ENCODE data around the gene HSPD1. TPM values are rescaled to one million over a fixed set of nuclear protein-coding genes. Genes with fewer than 3 reads are reported as not detected.
A peak's percentile ranks its signal among the peaks of the same experiment; 100 is the strongest.

Gene HSPD1
- total and polyA plus RNA-seq, 12 donors, result 83.5 to 176 (median 135) TPM

DNA sequence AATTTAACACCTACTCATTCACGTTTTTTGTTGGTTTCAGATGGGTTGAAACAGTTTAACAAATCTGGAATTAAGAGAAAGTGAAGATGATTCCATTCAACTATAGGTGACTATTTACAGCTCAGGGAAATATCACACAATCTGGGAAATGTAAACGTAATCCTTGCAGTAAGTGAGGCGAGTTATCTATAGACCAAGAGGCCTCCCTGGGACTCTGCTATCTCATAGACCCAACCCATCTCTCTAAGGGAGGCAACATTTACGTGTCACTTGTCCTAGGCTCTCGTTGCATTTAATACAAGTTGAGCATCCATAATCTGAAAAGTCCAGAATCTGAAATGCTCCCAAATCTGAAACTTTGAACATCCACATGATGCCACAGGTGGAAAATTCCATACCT, 14.3 kb upstream of the HSPD1 start:
- Histone ChIP-seq H3K36me3 (peaks cover 0 to 8% (median 0%) of the 10 kb centered on the region in 9 donors), H3K27me3 (no peaks in the 10 kb centered on the region), H3K9me3 (no peaks in the 10 kb centered on the region), H3K27ac (peak overlapping the region in 2 of 10 donors; percentile 93 to 94), H3K4me3 (no peak overlapping the region), H3K4me1 (peaks cover 0 to 36% (median 24%) of the 10 kb centered on the region in 9 donors)
- 91 to 94% methylated on average over 5 of the region's 5 CpGs for WGBS, 2 donors
- TF ChIP-seq, protein P1, sequence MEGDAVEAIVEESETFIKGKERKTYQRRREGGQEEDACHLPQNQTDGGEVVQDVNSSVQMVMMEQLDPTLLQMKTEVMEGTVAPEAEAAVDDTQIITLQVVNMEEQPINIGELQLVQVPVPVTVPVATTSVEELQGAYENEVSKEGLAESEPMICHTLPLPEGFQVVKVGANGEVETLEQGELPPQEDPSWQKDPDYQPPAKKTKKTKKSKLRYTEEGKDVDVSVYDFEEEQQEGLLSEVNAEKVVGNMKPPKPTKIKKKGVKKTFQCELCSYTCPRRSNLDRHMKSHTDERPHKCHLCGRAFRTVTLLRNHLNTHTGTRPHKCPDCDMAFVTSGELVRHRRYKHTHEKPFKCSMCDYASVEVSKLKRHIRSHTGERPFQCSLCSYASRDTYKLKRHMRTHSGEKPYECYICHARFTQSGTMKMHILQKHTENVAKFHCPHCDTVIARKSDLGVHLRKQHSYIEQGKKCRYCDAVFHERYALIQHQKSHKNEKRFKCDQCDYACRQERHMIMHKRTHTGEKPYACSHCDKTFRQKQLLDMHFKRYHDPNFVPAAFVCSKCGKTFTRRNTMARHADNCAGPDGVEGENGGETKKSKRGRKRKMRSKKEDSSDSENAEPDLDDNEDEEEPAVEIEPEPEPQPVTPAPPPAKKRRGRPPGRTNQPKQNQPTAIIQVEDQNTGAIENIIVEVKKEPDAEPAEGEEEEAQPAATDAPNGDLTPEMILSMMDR (IDR thresholded peaks at IDR 0.05), result no peak
- ATAC-seq (no peak), DNase-seq (no peak)
- intact Hi-C loops (cut with DNase I), result loop anchor here in 6 of 10 donors (1.0 to 10.0 kb wide), 3 partner anchors 11 to 191 kb away; partner anchors contain the start of genes MARS2 (in 3 of the 6) and HSPE1 (in 2 of the 6)

DNA sequence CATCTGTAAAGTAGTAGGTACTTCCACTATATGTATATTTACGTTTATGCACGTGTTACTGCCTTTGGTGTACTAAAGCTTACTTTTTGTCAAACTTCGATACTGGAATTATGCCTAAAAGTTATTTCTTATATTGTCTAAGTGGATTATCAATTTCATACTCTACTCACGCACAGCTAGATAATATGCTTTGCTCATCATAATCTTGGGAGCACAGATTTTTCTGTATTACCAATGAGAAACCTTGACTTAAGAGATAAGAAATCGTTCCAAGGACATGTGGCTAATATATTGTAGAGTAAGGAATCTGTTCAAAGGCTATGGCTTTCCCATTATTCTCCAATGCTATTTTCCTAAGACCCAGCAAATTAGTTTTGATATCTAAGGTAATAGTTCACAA, 7.0 kb upstream of the HSPD1 start:
- Histone ChIP-seq H3K9me3 (no peaks in the 10 kb centered on the region), H3K36me3 (peaks cover 0 to 46% (median 9%) of the 10 kb centered on the region in 9 donors), H3K4me1 (peaks cover 0 to 16% (median 12%) of the 10 kb centered on the region in 9 donors), H3K27ac (no peak overlapping the region), H3K27me3 (no peaks in the 10 kb centered on the region), H3K4me3 (no peak overlapping the region)
- WGBS, 2 donors, result 90 to 92% methylated on average over 5 of the region's 5 CpGs
- intact Hi-C loops (cut with DNase I), result loop anchor here in 1 of 10 donors (10.0 kb wide), 1 partner anchor 198 kb away; the partner anchor contains the start of gene MARS2
- ATAC-seq (no peak), DNase-seq (no peak)
- TF ChIP-seq, protein P1 (IDR thresholded peaks at IDR 0.05), result no peak

DNA sequence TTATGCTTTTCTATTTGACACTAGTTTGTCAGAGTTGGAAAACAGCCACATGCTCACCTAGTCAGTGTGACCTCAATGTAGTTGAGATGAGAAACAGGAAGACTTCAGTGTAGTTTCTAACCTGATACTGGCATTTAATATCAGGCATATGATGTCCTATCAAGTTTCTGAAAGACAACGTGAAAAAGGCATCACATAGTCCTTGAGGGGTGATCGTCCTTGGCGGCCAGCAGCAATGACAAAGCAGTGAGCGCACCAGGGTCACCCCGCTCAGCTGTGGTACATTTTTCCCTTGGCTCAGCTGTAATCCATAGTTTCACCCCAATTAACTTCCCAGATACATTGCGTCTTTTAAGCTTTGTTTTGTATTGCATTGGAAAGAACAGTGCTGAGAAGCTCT, 4.9 kb upstream of the HSPD1 start:
- WGBS, 2 donors, result 90 to 91% methylated on average over 6 of the region's 6 CpGs
- DNase-seq (no peak), ATAC-seq (no peak)
- no peaks in the 10 kb centered on the region for H3K9me3 ChIP-seq
- TF ChIP-seq, protein P1 (IDR thresholded peaks at IDR 0.05), result no peak
- peaks cover 0 to 24% (median 17%) of the 10 kb centered on the region in 9 donors for H3K4me1 ChIP-seq
- intact Hi-C loops (cut with DNase I), result loop anchor here in 1 of 10 donors (10.0 kb wide), 1 partner anchor 200 kb away; the partner anchor contains the start of gene MARS2
- no peak overlapping the region for H3K27ac ChIP-seq
- peaks cover 0 to 45% (median 9%) of the 10 kb centered on the region in 9 donors for H3K36me3 ChIP-seq
- no peaks in the 10 kb centered on the region for H3K27me3 ChIP-seq
- no peak overlapping the region for H3K4me3 ChIP-seq

DNA sequence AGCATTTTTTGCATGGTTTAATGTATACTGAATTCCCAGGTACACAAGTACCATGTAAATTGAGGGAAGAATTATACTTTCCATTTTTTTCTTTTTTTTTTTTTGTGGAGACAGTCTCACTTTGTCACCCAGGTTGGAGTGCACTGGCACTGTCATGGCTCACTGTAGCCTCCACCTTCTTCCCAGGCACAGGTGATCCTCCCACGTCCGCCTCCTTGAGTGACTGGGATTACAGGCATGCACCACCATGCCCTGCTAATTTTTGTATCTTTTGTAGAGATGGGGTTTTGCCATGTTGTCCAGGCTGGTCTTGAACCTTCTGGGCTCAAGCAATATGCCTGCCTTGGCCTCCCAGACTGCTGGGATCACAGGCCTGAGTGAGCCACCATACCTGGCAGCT, 4.4 kb upstream of the HSPD1 start:
- DNase-seq, result no peak
- WGBS, 2 donors, result 96 to 98% methylated on average over 2 of the region's 2 CpGs

More for the DNA sequence above, 4.4 kb upstream of the HSPD1 start:
- intact Hi-C loops (cut with DNase I), result loop anchor here in 2 of 10 donors (1.0 to 10.0 kb wide), 2 partner anchors 10 to 201 kb away; partner anchors contain the start of gene MARS2 (in 1 of the 2)
- Histone ChIP-seq H3K36me3 (peaks cover 0 to 40% (median 9%) of the 10 kb centered on the region in 9 donors), H3K27ac (no peak overlapping the region), H3K4me1 (peaks cover 0 to 24% (median 17%) of the 10 kb centered on the region in 9 donors), H3K9me3 (no peaks in the 10 kb centered on the region), H3K4me3 (no peak overlapping the region), H3K27me3 (no peaks in the 10 kb centered on the region)
- TF ChIP-seq, protein P1 (IDR thresholded peaks at IDR 0.05), result no peak
- ATAC-seq, result no peak
